NCI-H2081 treated with DMSO at 0.1 percent for 48 hours (cell line): ENCODE measurements around the gene LYSMD4.

ENCODE experiments used
- DNase-seq: peaks from one replicate; lab custom pipeline; 2025; lab: John Stamatoyannopoulos, UW

Gene LYSMD4

GRCh38 chr15:99731336-99732123, 1.7 kb downstream of the LYSMD4 start:
- DNase-seq = no peak

- DNase-seq = no peak
Observed at GRCh38 chr15:99729920-99730319, 3.3 kb downstream of the LYSMD4 start.

GRCh38 chr15:99729327-99729726, 3.9 kb downstream of the LYSMD4 start:
- DNase-seq = no peak

GRCh38 chr15:99728916-99729315, 4.3 kb downstream of the LYSMD4 start:
- DNase-seq = no peak

- no peak for DNase-seq
Observed at GRCh38 chr15:99727733-99728132, 5.5 kb downstream of the LYSMD4 start.

GRCh38 chr15:99727330-99727729, 5.9 kb downstream of the LYSMD4 start:
- DNase-seq = no peak

GRCh38 chr15:99726333-99726732, 6.9 kb downstream of the LYSMD4 start:
- no peak for DNase-seq

- DNase-seq = no peak
Observed at GRCh38 chr15:99722406-99722805, 10.8 kb downstream of the LYSMD4 start.

- DNase-seq = no peak
Observed at GRCh38 chr15:99721896-99722295, 11.3 kb downstream of the LYSMD4 start.

- DNase-seq = no peak
Observed at GRCh38 chr15:99721104-99721778, 12.0 kb downstream of the LYSMD4 start.

- DNase-seq = no peak
Observed at GRCh38 chr15:99720533-99720932, 12.7 kb downstream of the LYSMD4 start.

GRCh38 chr15:99719096-99719541, 14.1 kb downstream of the LYSMD4 start:
- DNase-seq = no peak

- no peak for DNase-seq
Observed at GRCh38 chr15:99718421-99718820, 14.8 kb downstream of the LYSMD4 start.

GRCh38 chr15:99717161-99718009, 15.9 kb downstream of the LYSMD4 start:
- peak; percentile 28 for DNase-seq

- no peak for DNase-seq
Observed at GRCh38 chr15:99716540-99717095, 16.6 kb downstream of the LYSMD4 start.

GRCh38 chr15:99712415-99712814, 20.8 kb downstream of the LYSMD4 start:
- DNase-seq = no peak

- no peak for DNase-seq
Observed at GRCh38 chr15:99711625-99712024, 21.6 kb downstream of the LYSMD4 start.

GRCh38 chr15:99709243-99709986, 23.8 kb downstream of the LYSMD4 start:
- DNase-seq = no peak

GRCh38 chr15:99708563-99708962, 24.7 kb downstream of the LYSMD4 start:
- no peak for DNase-seq

GRCh38 chr15:99707473-99708270, 25.6 kb downstream of the LYSMD4 start:
- DNase-seq = no peak
